RWPE1 (cell line): ENCODE results near the gene ENDOU.

Experiments
- CTCF ChIA-PET: fragments of 350-600 bp; sonication (Branson Sonifier 250); formaldehyde crosslinking; extraction: SDS; loops from one replicate; lab custom pipeline; 2021; lab: Yijun Ruan, JAX
- POLR2A ChIA-PET: fragments of 400-600 bp; formaldehyde crosslinking; extraction: SDS; loops from one replicate; lab custom pipeline; 2020; ENCODE audit warnings: antibody characterized with exemption; ENCODE audit not compliant: low non-redundant PET; lab: Yijun Ruan, JAX
- DNase-seq: peaks from one replicate; pipeline ENCODE4 v3.0.0; 2012; ENCODE audit warnings: low spot score
- H3K27ac ChIP-seq: fragments of 450-650 bp; 2 replicates; pipeline ENCODE4 v1.5.1; 2017
- CTCF ChIP-seq: fragments of 450-650 bp; conservative IDR thresholded peaks from 2 replicates; pipeline ENCODE4 v1.5.1; 2017; ENCODE audit warnings: low read depth, mild to moderate bottlenecking

The ENDOU gene

GRCh38 chr12:47714826-47715386 lies 10.4 kb downstream of the ENDOU start:
- no peak for TF ChIP-seq CTCF
- DNase-seq, result no peak
- no peak overlapping the region for H3K27ac ChIP-seq
- POLR2A ChIA-PET, result no interaction called here
- CTCF ChIA-PET, result interaction anchor here (0.6 to 2.8 kb wide), 9 partner anchors 9 to 850 kb away, joined by 3 to 19 read pairs (median 4); partner anchors contain the start of gene RPAP3

- no peak overlapping the region for H3K27ac ChIP-seq
- TF ChIP-seq CTCF, result no peak
- CTCF ChIA-PET, result no interaction called here
- POLR2A ChIA-PET, result no interaction called here
- no peak for DNase-seq
Measured at GRCh38 chr12:47712171-47712570, 13.1 kb downstream of the ENDOU start.

- no peak for DNase-seq
- CTCF ChIA-PET, result interaction anchor here (0.6 to 2.1 kb wide), 2 partner anchors 127 to 137 kb away, joined by 4 to 7 read pairs; no protein-coding TSS in a partner anchor
- TF ChIP-seq CTCF, result no peak
- POLR2A ChIA-PET, result no interaction called here
- no peak overlapping the region for H3K27ac ChIP-seq
Measured at GRCh38 chr12:47711448-47711847, 13.8 kb downstream of the ENDOU start.

GRCh38 chr12:47710278-47710677 lies 15.0 kb downstream of the ENDOU start:
- ChIA-PET CTCF (interaction anchor here (0.5 to 2.1 kb wide), 3 partner anchors 16 to 724 kb away, joined by 3 to 7 read pairs (median 4); no protein-coding TSS in a partner anchor), POLR2A (no interaction called here)
- no peak for DNase-seq
- H3K27ac ChIP-seq, result no peak overlapping the region
- TF ChIP-seq CTCF, result no peak

GRCh38 chr12:47709671-47710070 lies 15.6 kb downstream of the ENDOU start:
- POLR2A ChIA-PET, result no interaction called here
- H3K27ac ChIP-seq, result no peak overlapping the region
- CTCF ChIA-PET, result interaction anchor here (2.1 kb wide), 1 partner anchor 128 kb away, joined by 7 read pairs; no protein-coding TSS in a partner anchor
- no peak for DNase-seq
- no peak for TF ChIP-seq CTCF

- ChIA-PET POLR2A (no interaction called here), CTCF (no interaction called here)
- no peak for DNase-seq
- H3K27ac ChIP-seq, result no peak overlapping the region
- no peak for TF ChIP-seq CTCF
Measured at GRCh38 chr12:47709237-47709636, 16.1 kb downstream of the ENDOU start.
